ENCODE data around the gene APCS.

APCS gene

GRCh38 chr1:159587461-159587951 lies at the start of gene APCS:
Gene APCS (plus strand): TSS chr1:159587826. CDS start chr1:159587922, 96 bp downstream.
- DNase-seq = no peak

- DNase-seq = no peak
Observed at GRCh38 chr1:159548126-159548525, 39.5 kb upstream of the APCS start.

- DNase-seq = no peak
Observed at GRCh38 chr1:159554261-159554660, 33.4 kb upstream of the APCS start.

GRCh38 chr1:159554696-159555095 lies 32.9 kb upstream of the APCS start:
- no peak for DNase-seq

GRCh38 chr1:159556931-159557369 lies 30.7 kb upstream of the APCS start:
- DNase-seq = no peak

- no peak for DNase-seq
Observed at GRCh38 chr1:159560599-159560998, 27.0 kb upstream of the APCS start.

- no peak for DNase-seq
Observed at GRCh38 chr1:159561497-159561896, 26.1 kb upstream of the APCS start.

- no peak for DNase-seq
Observed at GRCh38 chr1:159562680-159563079, 24.9 kb upstream of the APCS start.

GRCh38 chr1:159577446-159577845 lies 10.2 kb upstream of the APCS start:
- no peak for DNase-seq

- DNase-seq = no peak
Observed at GRCh38 chr1:159580340-159580739, 7.3 kb upstream of the APCS start.

- DNase-seq = no peak
Observed at GRCh38 chr1:159581422-159581821, 6.2 kb upstream of the APCS start.

GRCh38 chr1:159584536-159584935 lies 3.1 kb upstream of the APCS start:
- DNase-seq = no peak

- no peak for DNase-seq
Observed at GRCh38 chr1:159591981-159592380, 4.4 kb downstream of the APCS start.

- DNase-seq = no peak
Observed at GRCh38 chr1:159594625-159595405, 7.2 kb downstream of the APCS start.

GRCh38 chr1:159598196-159598595 lies 10.6 kb downstream of the APCS start:
- no peak for DNase-seq

GRCh38 chr1:159600894-159601293 lies 13.3 kb downstream of the APCS start:
- no peak for DNase-seq

- no peak for DNase-seq
Observed at GRCh38 chr1:159602501-159602999, 14.9 kb downstream of the APCS start.

GRCh38 chr1:159612211-159612885 lies 24.7 kb downstream of the APCS start:
- DNase-seq = no peak

GRCh38 chr1:159632922-159633321 lies 45.3 kb downstream of the APCS start:
- DNase-seq = no peak
